AG04450 (cell line): ENCODE measurements around the gene YLPM1. TPM values are rescaled to one million over a fixed set of nuclear protein-coding genes. Genes with fewer than 3 reads are reported as not detected.
"Not testable (repeated sequence)": the region's sequence is repeated elsewhere in the genome, so short reads cannot be mapped to it uniquely, and the experiment has no call there.

ENCODE experiments used
- CTCF ChIA-PET: fragments of 300-600, 350-600 bp; formaldehyde crosslinking; extraction: SDS; loops from one replicate; lab custom pipeline; 2022; ENCODE audit warnings: antibody characterized with exemption, inconsistent platforms; lab: Charles Lee
- POLR2A ChIA-PET: fragments of 350-600 bp; formaldehyde crosslinking; extraction: SDS; loops from one replicate; lab custom pipeline; 2021; ENCODE audit warnings: antibody characterized with exemption, inconsistent platforms; lab: Yijun Ruan, JAX
- DNase-seq: peaks from one replicate; pipeline ENCODE4 v3.0.0-alpha.2; 2011; ENCODE audit warnings: low read depth, low spot score
- H3K27ac ChIP-seq: one replicate; pipeline ENCODE4 v1.5.1; 2012; ENCODE audit warnings: low read depth, low read length, control low read depth
- H3K27me3 ChIP-seq: one replicate; pipeline ENCODE4 v1.6.0; 2012; ENCODE audit warnings: low read length; ENCODE audit not compliant: control insufficient read depth, insufficient read depth
- H3K4me3 ChIP-seq: 2 replicates; pipeline ENCODE4 v1.5.1; 2011; ENCODE audit warnings: mild to moderate bottlenecking, low read depth, low read length, control low read depth
- H3K9me3 ChIP-seq: 2 replicates; pipeline ENCODE4 v1.5.1; 2012; ENCODE audit warnings: low read length; ENCODE audit not compliant: control insufficient read depth, insufficient read depth
- polyA plus RNA-seq: library from polyadenylated mRNA; depleted of rRNA; stranded (reverse); fragments of >200 nt; gene quantifications from 2 replicates; pipeline ENCODE4 v1.2.3, GENCODE V29; 2011
- TF ChIP-seq, protein P1 (sequence below): IDR thresholded peaks from 2 replicates; pipeline ENCODE4 v1.5.1; 2011; ENCODE audit warnings: low read depth, low read length, control low read depth, inconsistent platforms

The YLPM1 gene
- polyA plus RNA-seq, 1 experiment, result 15.3 TPM

DNA sequence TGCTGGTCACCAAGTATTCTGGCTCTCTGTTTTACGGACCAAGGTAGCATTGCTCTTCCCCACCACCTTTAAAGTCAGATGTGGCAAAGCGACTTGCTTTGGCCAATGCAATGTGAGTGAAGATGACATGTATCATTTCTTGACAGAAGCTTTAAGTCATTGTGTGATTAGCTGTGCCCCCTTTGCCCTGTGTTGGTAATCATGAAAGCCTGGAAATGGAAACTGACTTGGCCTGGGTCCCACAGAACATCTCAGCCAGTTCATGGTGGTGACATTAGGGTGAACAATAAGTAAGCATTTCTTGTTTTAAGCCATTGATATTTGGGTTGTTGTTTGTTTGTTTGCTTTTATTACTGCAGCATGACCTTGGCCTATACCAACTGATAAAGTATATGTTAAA lies 15.9 kb upstream of the YLPM1 start:
- ChIA-PET POLR2A (no interaction called here), CTCF (no interaction called here)
- TF ChIP-seq, protein P1, sequence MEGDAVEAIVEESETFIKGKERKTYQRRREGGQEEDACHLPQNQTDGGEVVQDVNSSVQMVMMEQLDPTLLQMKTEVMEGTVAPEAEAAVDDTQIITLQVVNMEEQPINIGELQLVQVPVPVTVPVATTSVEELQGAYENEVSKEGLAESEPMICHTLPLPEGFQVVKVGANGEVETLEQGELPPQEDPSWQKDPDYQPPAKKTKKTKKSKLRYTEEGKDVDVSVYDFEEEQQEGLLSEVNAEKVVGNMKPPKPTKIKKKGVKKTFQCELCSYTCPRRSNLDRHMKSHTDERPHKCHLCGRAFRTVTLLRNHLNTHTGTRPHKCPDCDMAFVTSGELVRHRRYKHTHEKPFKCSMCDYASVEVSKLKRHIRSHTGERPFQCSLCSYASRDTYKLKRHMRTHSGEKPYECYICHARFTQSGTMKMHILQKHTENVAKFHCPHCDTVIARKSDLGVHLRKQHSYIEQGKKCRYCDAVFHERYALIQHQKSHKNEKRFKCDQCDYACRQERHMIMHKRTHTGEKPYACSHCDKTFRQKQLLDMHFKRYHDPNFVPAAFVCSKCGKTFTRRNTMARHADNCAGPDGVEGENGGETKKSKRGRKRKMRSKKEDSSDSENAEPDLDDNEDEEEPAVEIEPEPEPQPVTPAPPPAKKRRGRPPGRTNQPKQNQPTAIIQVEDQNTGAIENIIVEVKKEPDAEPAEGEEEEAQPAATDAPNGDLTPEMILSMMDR, result no peak
- no peaks in the 10 kb centered on the region; the same call in 1 of the 2 replicates for H3K9me3 ChIP-seq
- no peaks in the 10 kb centered on the region for H3K27me3 ChIP-seq
- DNase-seq, result no peak
- no peak overlapping the region for H3K27ac ChIP-seq
- no peak overlapping the region for H3K4me3 ChIP-seq

DNA sequence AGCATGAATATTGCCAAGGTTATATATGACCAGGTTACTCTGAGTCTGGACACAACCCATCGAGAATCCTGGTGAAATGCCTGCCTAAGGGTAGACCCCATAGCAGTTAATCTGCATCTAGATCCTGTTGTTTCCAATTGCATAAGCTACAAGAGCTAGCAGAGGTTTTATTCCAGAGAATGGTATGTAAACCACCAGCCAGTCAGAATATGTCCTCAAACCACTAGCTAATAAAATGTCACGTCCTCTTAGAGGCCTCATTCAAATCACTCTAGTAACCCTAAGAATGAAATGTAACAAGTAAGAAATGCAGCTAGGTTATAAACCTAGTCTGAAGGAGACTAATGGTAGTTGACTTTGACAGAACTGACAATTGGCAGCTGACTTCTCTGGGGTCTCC lies 9.0 kb upstream of the YLPM1 start:
- Histone ChIP-seq H3K4me3 (no peak overlapping the region), H3K27me3 (no peaks in the 10 kb centered on the region), H3K27ac (no peak overlapping the region), H3K9me3 (peaks cover 8% of the 10 kb centered on the region)
- CTCF ChIA-PET, result no interaction called here
- TF ChIP-seq, protein P1, result no peak
- no peak for DNase-seq
- POLR2A ChIA-PET, result no interaction called here

DNA sequence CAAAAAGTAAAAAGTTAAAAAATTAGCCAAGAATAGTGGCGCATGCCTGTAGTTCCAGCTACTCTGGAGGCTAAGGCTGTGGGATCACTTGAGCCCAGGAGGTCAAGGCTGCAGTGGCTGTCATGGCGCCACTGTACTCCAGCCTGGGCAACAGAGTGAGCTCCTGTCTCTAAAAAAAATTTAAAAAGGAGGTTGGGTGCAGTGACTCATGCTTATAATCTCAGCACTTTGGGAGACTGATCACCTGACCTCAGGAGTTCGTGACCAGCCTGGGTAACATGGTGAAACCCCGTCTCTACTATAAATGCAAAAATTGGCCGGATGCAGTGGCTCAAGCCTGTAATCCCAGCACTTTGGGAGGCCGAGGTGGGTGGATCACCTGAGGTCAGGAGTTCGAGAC lies 8.2 kb upstream of the YLPM1 start:
- no peaks in the 10 kb centered on the region for H3K27me3 ChIP-seq
- no peak overlapping the region for H3K4me3 ChIP-seq
- ChIA-PET POLR2A (no interaction called here), CTCF (no interaction called here)
- no peak overlapping the region for H3K27ac ChIP-seq
- DNase-seq, result no peak
- H3K9me3 ChIP-seq, result peaks cover 8% of the 10 kb centered on the region
- TF ChIP-seq, protein P1, result no peak

DNA sequence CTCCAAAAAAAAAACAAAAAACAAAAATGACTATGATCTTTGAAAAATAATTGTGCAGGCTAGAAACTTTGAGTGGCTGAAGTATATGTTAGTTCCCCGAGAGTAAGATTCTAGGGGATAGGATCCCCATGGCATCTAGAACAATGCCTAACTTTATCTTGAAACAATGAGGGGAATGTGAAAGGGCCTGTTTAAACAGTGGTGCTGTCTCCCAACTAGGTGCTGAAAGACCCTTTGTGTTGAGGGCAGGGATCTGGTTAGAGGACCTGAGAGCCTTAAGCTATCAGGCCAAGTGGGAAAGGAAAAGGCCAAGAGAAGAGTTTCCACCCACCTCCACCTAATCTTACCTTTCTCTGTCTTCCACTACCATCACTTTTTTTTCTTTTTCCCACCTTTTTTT lies 6.8 kb upstream of the YLPM1 start:
- POLR2A ChIA-PET, result no interaction called here
- Histone ChIP-seq H3K4me3 (no peak overlapping the region), H3K27me3 (no peaks in the 10 kb centered on the region), H3K27ac (no peak overlapping the region), H3K9me3 (peaks cover 8% of the 10 kb centered on the region)
- TF ChIP-seq, protein P1, result no peak
- CTCF ChIA-PET, result no interaction called here
- DNase-seq, result no peak

DNA sequence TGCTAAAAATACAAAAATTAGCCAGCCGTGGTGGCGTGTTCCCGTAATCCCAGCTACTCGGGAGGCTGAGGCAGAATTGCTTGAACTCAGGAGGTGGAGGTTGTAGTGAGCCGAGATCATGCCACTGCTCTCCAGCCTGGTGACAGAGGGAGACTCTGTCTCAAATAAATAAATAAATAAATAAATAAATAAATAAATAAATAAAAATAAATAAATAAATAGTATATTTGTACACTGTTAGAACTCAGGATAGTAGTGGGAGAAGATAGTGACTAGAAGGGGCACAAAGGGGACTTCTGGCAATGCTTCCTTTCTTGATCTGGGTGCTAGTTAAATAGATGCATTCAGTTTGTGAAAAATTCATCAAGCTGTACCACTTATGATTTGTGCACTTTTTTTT lies 4.6 kb upstream of the YLPM1 start:
- H3K4me3 ChIP-seq, POLR2A ChIA-PET, H3K9me3 ChIP-seq, DNase-seq, H3K27ac ChIP-seq, H3K27me3 ChIP-seq: not testable (repeated sequence)
- CTCF ChIA-PET, result interaction anchor here (1.4 kb wide), 1 partner anchor 17 kb away, joined by 3 read pairs; no protein-coding TSS in a partner anchor
